Spleen (tissue), 11 donors: ENCODE measurements around the gene FRMD1. TPM values are rescaled to one million over a fixed set of nuclear protein-coding genes. Genes with fewer than 3 reads are reported as not detected.

Source experiments
- DNase-seq: peaks from one replicate; pipeline ENCODE4 v3.0.0-alpha.2; 2020
- H3K27ac ChIP-seq, 8 donors: fragments of 200-600 bp; sonication (generic) in 7 of 8; 1 replicate in 4 of 8; 2 replicates in 4 of 8; pipeline versions ENCODE4 v1.5.0 to v1.8.0; 2016 to 2021; ENCODE audit warnings: inconsistent platforms in 4 of 8, mild to moderate bottlenecking in 4 of 8, moderate library complexity in 1 of 8
- H3K27me3 ChIP-seq, 7 donors: fragments of 200-600 bp; sonication (generic) in 6 of 7; replicated peaks in 1 of 7; 1 replicate in 4 of 7; 2 replicates in 3 of 7; pipeline versions ENCODE4 v1.5.0 to v1.8.0; 2016 to 2021; ENCODE audit warnings: inconsistent platforms in 3 of 7, mild to moderate bottlenecking in 1 of 7
- H3K36me3 ChIP-seq, 6 donors: fragments of 200-600 bp; sonication (generic) in 5 of 6; 1 replicate in 4 of 6; 2 replicates in 2 of 6; pipeline versions ENCODE4 v1.5.0 to v1.8.0; 2016 to 2021; ENCODE audit warnings: inconsistent platforms in 2 of 6
- H3K4me1 ChIP-seq, 6 donors: fragments of 200-600 bp; sonication (generic) in 5 of 6; 1 replicate in 3 of 6; 2 replicates in 3 of 6; pipeline versions ENCODE4 v1.5.0 to v1.8.0; 2016 to 2021; ENCODE audit warnings: inconsistent platforms in 3 of 6
- H3K4me3 ChIP-seq, 8 donors: fragments of 200-600 bp; sonication (generic) in 7 of 8; 1 replicate in 4 of 8; 2 replicates in 4 of 8; pipeline versions ENCODE4 v1.5.0 to v1.8.0; 2016 to 2021; ENCODE audit warnings: inconsistent platforms in 4 of 8, mild to moderate bottlenecking in 4 of 8, moderate library complexity in 2 of 8
- H3K9me3 ChIP-seq, 8 donors: fragments of 200-600 bp; sonication (generic) in 7 of 8; 1 replicate in 4 of 8; 2 replicates in 4 of 8; pipeline versions ENCODE4 v1.5.0 to v1.8.0; 2016 to 2021; ENCODE audit warnings: inconsistent platforms in 4 of 8
- POLR2A ChIP-seq, 3 donors: fragments of 450-650 bp; IDR thresholded peaks; one replicate each; pipeline ENCODE4 v1.5.1; 2017; ENCODE audit warnings: antibody characterized with exemption in 3 of 3, mild to moderate bottlenecking in 1 of 3
- POLR2AphosphoS5 ChIP-seq, 3 donors: sonication (generic); formaldehyde crosslinking; IDR thresholded peaks; one replicate each; pipeline ENCODE4 v1.5.1; 2017; ENCODE audit warnings: antibody characterized with exemption in 3 of 3
- WGBS, 5 donors: extraction: QIAGEN DNeasy Blood & Tissue Kit in 3 of 5; methylation state at CpG; one replicate each; pipeline versions ENCODE4 v1.1.5 to v1.1.7; 2013 to 2018; 5-methylcytosine and 5-hydroxymethylcytosine counted together
- intact Hi-C: fragments of 100-400 bp; cut with DNase I; formaldehyde crosslinking; loops from one replicate; pipeline ENCODE4 v1.15.0; 2023; ENCODE audit warnings: low total_unique reads
- polyA plus RNA-seq, 3 donors: library from polyadenylated mRNA; stranded (reverse); fragments of 200-250 nt; gene quantifications; one replicate each; pipeline ENCODE4 v1.2.1, GENCODE V29; 2013
- total RNA-seq, 7 donors: library from RNA; depleted of rRNA in 3 of 7; stranded (reverse); fragments of >200 nt in 3 of 7; fragmentation: NEBNext Ultra II Directional in 4 of 7; extraction: Animal tissue kit (Norgen Biotek cat#: 25700) in 4 of 7; gene quantifications; one replicate each; pipeline versions ENCODE4 v1.1.0 to v1.2.1, GENCODE V29; 2016 to 2021
- TF ChIP-seq, protein P1 (sequence below), 11 experiments: fragments of 200-600 bp in 7 of 11; fragments of 450-650 bp in 4 of 11; sonication (generic) in 4 of 11; IDR thresholded peaks in 8 of 11; conservative IDR thresholded peaks in 3 of 11; 1 replicate in 7 of 11; 2 replicates in 4 of 11; pipeline versions ENCODE4 v1.4.0 to v1.8.0; 2016 to 2021; ENCODE audit warnings: antibody characterized with exemption in 11 of 11, inconsistent platforms in 4 of 11, mild to moderate bottlenecking in 1 of 11
- donor health status: healthy with polysubstance abuse.
- donor health status: DM: no; HTN: no; CAD: no; lungs with moderate emphysema.
- donor health status: DM: no; HTN: no; CAD: no.
- donor health status: Bipolar disorder and iron deficiency.
- donor health status: healthy.
- donor health status: DM: no; HTN: no; CAD: no.
- donor health status: DM: yes; HTN: yes; CAD: no.

Gene FRMD1
- total and polyA plus RNA-seq, 10 donors = 0.14 to 9.5 (median 1.5) TPM

DNA sequence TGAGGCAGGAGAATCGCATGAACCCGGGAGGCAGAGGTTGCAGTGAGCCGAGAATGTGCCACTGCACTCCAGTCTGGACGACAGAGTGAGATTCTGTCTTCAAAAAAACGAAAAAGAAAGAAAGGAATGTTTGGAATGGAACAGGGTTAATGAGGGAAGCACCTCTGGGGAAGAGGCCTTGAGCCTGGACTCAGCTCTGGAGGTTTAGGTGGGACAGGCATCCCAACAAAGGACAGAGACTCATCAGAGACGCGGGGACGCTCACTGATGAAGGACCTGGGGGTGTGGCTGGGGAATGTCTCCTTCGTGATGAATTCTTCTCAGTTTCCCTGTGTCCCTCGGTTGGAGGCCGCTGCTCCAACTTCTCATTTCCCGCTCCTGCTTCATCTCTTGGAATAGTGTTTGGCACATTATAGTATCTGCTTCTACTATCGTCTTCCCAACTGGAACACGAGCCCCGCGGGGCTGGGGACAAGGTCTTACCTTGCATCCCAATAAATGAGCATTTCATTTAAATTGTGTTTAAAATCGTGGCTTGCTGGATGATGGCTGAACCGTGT is 54.0 kb downstream of the FRMD1 start:
- no peak overlapping the region for H3K27ac ChIP-seq
- 84 to 92% (median 86%) methylated on average over 18 of the region's 18 CpGs for WGBS, 5 donors
- no peaks in the 10 kb centered on the region for H3K4me1 ChIP-seq
- H3K27me3 ChIP-seq = no peaks in the 10 kb centered on the region
- DNase-seq = peak; percentile 24
- TF ChIP-seq, protein P1, sequence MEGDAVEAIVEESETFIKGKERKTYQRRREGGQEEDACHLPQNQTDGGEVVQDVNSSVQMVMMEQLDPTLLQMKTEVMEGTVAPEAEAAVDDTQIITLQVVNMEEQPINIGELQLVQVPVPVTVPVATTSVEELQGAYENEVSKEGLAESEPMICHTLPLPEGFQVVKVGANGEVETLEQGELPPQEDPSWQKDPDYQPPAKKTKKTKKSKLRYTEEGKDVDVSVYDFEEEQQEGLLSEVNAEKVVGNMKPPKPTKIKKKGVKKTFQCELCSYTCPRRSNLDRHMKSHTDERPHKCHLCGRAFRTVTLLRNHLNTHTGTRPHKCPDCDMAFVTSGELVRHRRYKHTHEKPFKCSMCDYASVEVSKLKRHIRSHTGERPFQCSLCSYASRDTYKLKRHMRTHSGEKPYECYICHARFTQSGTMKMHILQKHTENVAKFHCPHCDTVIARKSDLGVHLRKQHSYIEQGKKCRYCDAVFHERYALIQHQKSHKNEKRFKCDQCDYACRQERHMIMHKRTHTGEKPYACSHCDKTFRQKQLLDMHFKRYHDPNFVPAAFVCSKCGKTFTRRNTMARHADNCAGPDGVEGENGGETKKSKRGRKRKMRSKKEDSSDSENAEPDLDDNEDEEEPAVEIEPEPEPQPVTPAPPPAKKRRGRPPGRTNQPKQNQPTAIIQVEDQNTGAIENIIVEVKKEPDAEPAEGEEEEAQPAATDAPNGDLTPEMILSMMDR (IDR thresholded peaks at IDR 0.05 in 8 of 11, conservative IDR thresholded peaks at IDR 0.05 in 3 of 11) = no peak
- TF ChIP-seq POLR2A (IDR thresholded peaks at IDR 0.05) (no peak), POLR2AphosphoS5 (IDR thresholded peaks at IDR 0.05) (no peak)
- no peaks in the 10 kb centered on the region for H3K9me3 ChIP-seq
- no peaks in the 10 kb centered on the region for H3K36me3 ChIP-seq
- intact Hi-C loops = no loop called here
- no peak overlapping the region for H3K4me3 ChIP-seq

DNA sequence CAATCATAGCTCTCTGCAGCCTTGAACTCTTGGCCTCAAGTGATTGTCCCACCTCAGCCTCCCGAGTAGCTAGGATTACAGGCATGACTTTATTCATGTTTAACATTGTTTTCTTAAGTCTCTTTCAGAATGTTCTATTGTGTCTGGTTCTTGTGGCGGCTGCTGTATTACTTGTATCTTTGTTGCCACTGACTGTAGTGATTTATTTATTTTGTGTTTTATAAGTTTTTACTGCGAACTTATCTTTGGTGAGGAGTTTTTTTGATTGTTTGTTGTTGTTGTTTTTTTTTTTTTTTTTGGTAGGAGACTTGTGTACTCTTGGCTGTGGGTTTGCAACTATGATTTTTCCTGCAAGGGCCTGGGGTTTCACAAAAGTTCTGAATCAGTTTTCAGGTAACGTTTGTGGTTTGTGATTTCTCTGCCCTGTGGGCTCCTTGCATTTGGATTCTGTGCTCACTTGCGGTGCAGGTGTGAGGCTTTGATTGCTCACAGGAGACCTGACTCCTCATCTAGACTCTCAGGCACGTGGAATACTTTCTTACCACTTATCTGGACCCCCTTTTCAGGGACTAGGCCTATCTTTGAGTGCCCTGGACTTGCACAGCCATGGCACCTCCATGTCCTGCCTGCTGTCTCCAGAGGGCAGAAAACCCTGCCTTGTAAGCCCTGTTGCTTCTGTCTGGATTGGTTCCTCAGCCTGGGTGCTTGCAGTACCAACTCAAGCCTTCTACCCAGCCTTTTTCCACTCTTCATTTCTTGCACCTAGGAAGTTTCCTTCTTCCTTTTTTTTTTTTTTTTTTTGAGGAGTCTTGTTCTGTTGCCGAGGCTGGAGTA is 56.3 kb downstream of the FRMD1 start:
- WGBS, 5 donors = 77 to 90% (median 85%) methylated on average over 7 of the region's 7 CpGs
- peaks cover 0 to 3% (median 0%) of the 10 kb centered on the region in 8 donors for H3K9me3 ChIP-seq
- no peak overlapping the region for H3K27ac ChIP-seq
- H3K36me3 ChIP-seq = no peaks in the 10 kb centered on the region
- no peaks in the 10 kb centered on the region for H3K4me1 ChIP-seq
- intact Hi-C loops = no loop called here
- H3K4me3 ChIP-seq = no peak overlapping the region
- no peaks in the 10 kb centered on the region for H3K27me3 ChIP-seq
- DNase-seq = peak; percentile 21
- TF ChIP-seq, protein P1 (IDR thresholded peaks at IDR 0.05 in 8 of 11, conservative IDR thresholded peaks at IDR 0.05 in 3 of 11) = no peak
- no peak for TF ChIP-seq POLR2AphosphoS5 (IDR thresholded peaks at IDR 0.05)
- TF ChIP-seq POLR2A (IDR thresholded peaks at IDR 0.05) = no peak

DNA sequence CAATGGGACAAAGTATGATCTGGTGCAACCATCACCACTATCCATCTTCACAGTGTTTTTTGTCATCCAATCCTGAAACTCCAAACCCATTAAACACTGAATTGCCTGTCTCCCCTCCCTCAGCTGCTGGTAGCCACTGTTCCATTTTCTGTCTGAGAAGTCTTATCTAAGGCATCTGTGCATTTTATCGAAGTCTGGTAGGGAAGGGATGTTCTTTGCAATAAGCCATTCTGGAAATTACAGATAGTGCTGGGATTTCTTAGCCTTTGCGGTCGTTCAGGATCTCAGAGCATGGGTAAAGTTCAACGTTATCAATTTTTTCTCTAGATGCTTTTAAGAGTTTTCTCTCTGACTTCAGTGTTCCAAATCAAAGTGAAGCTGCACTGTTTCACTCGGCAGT is 57.4 kb downstream of the FRMD1 start:
- H3K9me3 ChIP-seq = peaks cover 0 to 3% (median 0%) of the 10 kb centered on the region in 8 donors
- no peak overlapping the region for H3K4me3 ChIP-seq
- intact Hi-C loops = no loop called here
- no peaks in the 10 kb centered on the region for H3K36me3 ChIP-seq
- no peak overlapping the region for H3K27ac ChIP-seq
- no peaks in the 10 kb centered on the region for H3K4me1 ChIP-seq
- no peak for DNase-seq
- no peak for TF ChIP-seq POLR2A (IDR thresholded peaks at IDR 0.05)
- TF ChIP-seq POLR2AphosphoS5 (IDR thresholded peaks at IDR 0.05) = no peak
- TF ChIP-seq, protein P1 (IDR thresholded peaks at IDR 0.05 in 8 of 11, conservative IDR thresholded peaks at IDR 0.05 in 3 of 11) = no peak
- 76 to 90% (median 84%) methylated on average over 5 of the region's 5 CpGs for WGBS, 5 donors
- H3K27me3 ChIP-seq = no peaks in the 10 kb centered on the region

DNA sequence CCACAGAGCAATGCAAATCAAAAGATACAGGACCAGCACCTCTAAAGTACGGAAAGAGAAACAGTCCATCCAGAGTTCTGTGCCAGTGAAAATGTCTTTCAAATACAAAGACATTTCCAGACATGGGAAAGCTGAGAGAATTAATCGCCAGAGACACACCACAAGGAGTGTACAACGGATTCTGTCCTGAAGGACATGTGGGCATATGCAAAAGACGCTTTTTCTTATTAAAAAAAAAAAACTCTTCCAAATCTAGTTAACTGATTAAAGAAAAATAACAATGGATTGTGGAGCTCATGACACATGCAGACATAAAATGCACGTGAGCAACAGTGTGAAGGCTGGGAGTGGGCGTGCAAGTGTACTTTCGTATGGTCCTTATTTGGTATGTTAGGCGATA is 58.8 kb downstream of the FRMD1 start:
- H3K36me3 ChIP-seq = no peaks in the 10 kb centered on the region
- H3K27me3 ChIP-seq = no peaks in the 10 kb centered on the region
- H3K9me3 ChIP-seq = peaks cover 0 to 3% (median 0%) of the 10 kb centered on the region in 8 donors
- no peak overlapping the region for H3K27ac ChIP-seq
- H3K4me1 ChIP-seq = no peaks in the 10 kb centered on the region
- 90 to 92% (median 90%) methylated on average over 8 of the region's 8 CpGs for WGBS, 5 donors
- no peak for DNase-seq
- TF ChIP-seq POLR2A (IDR thresholded peaks at IDR 0.05) (no peak), POLR2AphosphoS5 (IDR thresholded peaks at IDR 0.05) (no peak)
- TF ChIP-seq, protein P1 (IDR thresholded peaks at IDR 0.05 in 8 of 11, conservative IDR thresholded peaks at IDR 0.05 in 3 of 11) = no peak
- H3K4me3 ChIP-seq = no peak overlapping the region
- intact Hi-C loops = no loop called here
